B cell (primary cell): Measurements from ENCODE around the gene ATP8A2. TPM values are rescaled to one million over a fixed set of nuclear protein-coding genes. Genes with fewer than 3 reads are reported as not detected.

ENCODE experiments used
- ATAC-seq: fragments of 200-7000 bp; cut with Tn5 transposase; one replicate; pipeline ENCODE4 v1.10.0; 2021; ENCODE audit warnings: low read depth, mild to moderate bottlenecking, moderate number of reproducible peaks, moderate library complexity
- CTCF ChIA-PET: fragments of 350-600 bp; sonication (Branson Sonifier 250); formaldehyde crosslinking; loops from one replicate; lab custom pipeline; 2021; ENCODE audit warnings: antibody characterized with exemption, inconsistent platforms; lab: Charles Lee
- POLR2A ChIA-PET: fragments of 350-600 bp; sonication (Branson Sonifier 250); formaldehyde crosslinking; loops from one replicate; lab custom pipeline; 2021; ENCODE audit warnings: antibody characterized with exemption; lab: Charles Lee
- DNase-seq: peaks from one replicate; pipeline ENCODE4 v3.0.0; 2013
- H2AFZ ChIP-seq: 2 replicates; pipeline ENCODE4 v1.6.1; 2012; ENCODE audit warnings: mild to moderate bottlenecking, low read depth, low read length; ENCODE audit not compliant: insufficient read depth, poor library complexity, severe bottlenecking
- H3K27ac ChIP-seq, 2 donors: 1 replicate in 1 of 2; 2 replicates in 1 of 2; pipeline ENCODE4 v1.5.1; 2012 to 2013; ENCODE audit warnings: low read length in 2 of 2, mild to moderate bottlenecking in 2 of 2, moderate library complexity in 1 of 2
- H3K27me3 ChIP-seq, 4 experiments: fragments of 200-600 bp in 1 of 4; sonication (generic) in 1 of 4; replicated peaks in 1 of 4; 1 replicate in 2 of 4; 2 replicates in 2 of 4; pipeline versions ENCODE4 v1.6.1 to v1.7.0; 2013 to 2016; ENCODE audit warnings: low read length in 3 of 4, mild to moderate bottlenecking in 2 of 4, mixed read lengths in 1 of 4, moderate library complexity in 1 of 4; ENCODE audit not compliant: insufficient read depth in 4 of 4, control insufficient read depth in 3 of 4; ENCODE audit errors: control extremely low read depth in 1 of 4
- H3K36me3 ChIP-seq, 2 experiments: replicated peaks in 1 of 2; 1 replicate in 1 of 2; 2 replicates in 1 of 2; pipeline versions ENCODE4 v1.6.1 to v1.7.1; 2013; ENCODE audit warnings: low read length in 1 of 2; ENCODE audit not compliant: insufficient read depth in 2 of 2, control insufficient read depth in 1 of 2; ENCODE audit errors: control extremely low read depth in 1 of 2, extremely low read depth in 1 of 2
- H3K4me1 ChIP-seq, 2 donors: fragments of 200-600 bp in 1 of 2; sonication (generic) in 1 of 2; 1 replicate in 1 of 2; 2 replicates in 1 of 2; pipeline versions ENCODE4 v1.5.1 to v1.6.1; 2013 to 2017; ENCODE audit warnings: low read length in 2 of 2; ENCODE audit not compliant: control insufficient read depth in 2 of 2, insufficient read depth in 2 of 2
- H3K4me2 ChIP-seq: replicated peaks from 2 replicates; pipeline ENCODE3; 2012; ENCODE audit warnings: mild to moderate bottlenecking, low read depth, low read length; ENCODE audit not compliant: poor library complexity, severe bottlenecking
- H3K4me3 ChIP-seq, 5 experiments: fragments of 200-600 bp in 1 of 5; sonication (generic) in 1 of 5; 1 replicate in 3 of 5; 2 replicates in 2 of 5; pipeline versions ENCODE4 v1.5.1 to v1.7.0; 2011 to 2016; ENCODE audit warnings: low read length in 4 of 5, mild to moderate bottlenecking in 4 of 5, low read depth in 2 of 5, control low read depth in 1 of 5, moderate library complexity in 1 of 5; ENCODE audit not compliant: insufficient read depth in 1 of 5; ENCODE audit errors: control extremely low read depth in 1 of 5, extremely low read depth in 1 of 5
- H3K79me2 ChIP-seq: fragments of 200-600 bp; sonication (generic); one replicate; pipeline ENCODE4 v1.6.0; 2016; ENCODE audit warnings: low read length; ENCODE audit not compliant: control insufficient read depth, insufficient read depth
- H3K9ac ChIP-seq: fragments of 200-600 bp; sonication (generic); 2 replicates; pipeline ENCODE4 v1.6.1; 2017; ENCODE audit warnings: mild to moderate bottlenecking, low read length, moderate library complexity
- H3K9me3 ChIP-seq, 3 donors: one replicate each; pipeline versions ENCODE4 v1.6.1 to v1.7.1; 2013; ENCODE audit warnings: low read length in 2 of 3; ENCODE audit not compliant: control insufficient read depth in 2 of 3, insufficient read depth in 1 of 3; ENCODE audit errors: control extremely low read depth in 1 of 3
- H4K20me1 ChIP-seq: 2 replicates; pipeline ENCODE4 v1.6.0; 2012; ENCODE audit warnings: mild to moderate bottlenecking, low read length; ENCODE audit not compliant: insufficient read depth, control insufficient read depth, poor library complexity, severe bottlenecking
- H3K27ac Mint-ChIP-seq: one replicate; pipeline ENCODE4 v1.8.0; 2021; ENCODE audit warnings: mixed read lengths
- H3K27me3 Mint-ChIP-seq: one replicate; pipeline ENCODE4 v1.8.0; 2021; ENCODE audit warnings: mixed read lengths
- H3K4me1 Mint-ChIP-seq: one replicate; pipeline ENCODE4 v1.8.0; 2021; ENCODE audit warnings: mixed read lengths
- H3K4me3 Mint-ChIP-seq: one replicate; pipeline ENCODE4 v1.8.0; 2021; ENCODE audit warnings: mixed read lengths
- H3K9me3 Mint-ChIP-seq: one replicate; pipeline ENCODE4 v1.8.0; 2022; ENCODE audit warnings: mixed read lengths; ENCODE audit not compliant: insufficient read depth
- CTCF ChIP-seq: fragments of 200-600 bp; IDR thresholded peaks from one replicate; pipeline ENCODE4 v1.8.0; 2022; ENCODE audit warnings: antibody characterized with exemption, mild to moderate bottlenecking
- EZH2 ChIP-seq: IDR thresholded peaks from 2 replicates; pipeline ENCODE4 v1.6.1; 2012; ENCODE audit warnings: borderline replicate concordance, low read depth, mild to moderate bottlenecking, moderate library complexity, low read length; ENCODE audit not compliant: insufficient read depth, poor library complexity, severe bottlenecking
- WGBS: methylation state at CpG from one replicate; pipeline ENCODE4 v1.1.5; 2013; ENCODE audit warnings: missing lambda C conversion rate; ENCODE audit not compliant: insufficient coverage; 5-methylcytosine and 5-hydroxymethylcytosine counted together
- intact Hi-C: fragments of 100-400 bp; cut with micrococcal nuclease; formaldehyde crosslinking; loops from one replicate; pipeline ENCODE4 v1.10.0; 2022
- polyA plus RNA-seq: library from polyadenylated mRNA; depleted of rRNA; stranded (reverse); fragments of >200 nt; gene quantifications from 2 replicates; pipeline ENCODE4 v1.2.3, GENCODE V29; 2012
- total RNA-seq, 2 donors: library from RNA; stranded (reverse); fragments of 120-200 nt in 1 of 2; gene quantifications; 1 replicate in 1 of 2; 2 replicates in 1 of 2; pipeline versions ENCODE4 v1.2.3 to v1.2.4, GENCODE V29; 2013 to 2022

ATP8A2 gene
- total and polyA plus RNA-seq, 2 donors (not counting 1 experiment from before 2014, with no cell fraction given) = not detected

GRCh38 chr13:25979371-25979770 is 607.6 kb downstream of the ATP8A2 start:
- no peaks in the 10 kb centered on the region for H4K20me1 ChIP-seq
- intact Hi-C loops = no loop called here
- ChIA-PET CTCF (no interaction called here), POLR2A (no interaction called here)
- H3K27me3 Mint-ChIP-seq = peaks cover 23% of the 10 kb centered on the region
- DNase-seq = no peak
- H3K27ac Mint-ChIP-seq = no peak overlapping the region
- H3K27me3 ChIP-seq = no peaks in the 10 kb centered on the region
- no peak overlapping the region for H3K4me3 Mint-ChIP-seq
- no peaks in the 10 kb centered on the region for H3K79me2 ChIP-seq
- H3K4me2 ChIP-seq = no peak overlapping the region
- WGBS = 96% methylated on average over 5 of the region's 6 CpGs
- H3K4me1 ChIP-seq = no peaks in the 10 kb centered on the region
- H3K4me1 Mint-ChIP-seq = peaks cover 4% of the 10 kb centered on the region
- no peak for ATAC-seq
- no peak overlapping the region for H3K27ac ChIP-seq
- no peaks in the 10 kb centered on the region for H3K9me3 ChIP-seq
- no peak overlapping the region for H3K9ac ChIP-seq
- H3K4me3 ChIP-seq = no peak overlapping the region
- no peak overlapping the region for H2AFZ ChIP-seq
- TF ChIP-seq CTCF (no peak), EZH2 (no peak)
- no peaks in the 10 kb centered on the region for H3K36me3 ChIP-seq
- no peaks in the 10 kb centered on the region for H3K9me3 Mint-ChIP-seq

GRCh38 chr13:25980255-25980654 is 608.5 kb downstream of the ATP8A2 start:
- no peaks in the 10 kb centered on the region for H3K9me3 Mint-ChIP-seq
- no peak for DNase-seq
- no peak for TF ChIP-seq EZH2
- no peak for TF ChIP-seq CTCF

More at GRCh38 chr13:25980255-25980654, 608.5 kb downstream of the ATP8A2 start:
- no peak overlapping the region for H3K4me3 Mint-ChIP-seq
- H3K27ac Mint-ChIP-seq = no peak overlapping the region
- Histone ChIP-seq H3K27me3 (no peaks in the 10 kb centered on the region), H3K4me1 (no peaks in the 10 kb centered on the region), H2AFZ (no peak overlapping the region), H3K4me2 (no peak overlapping the region), H3K36me3 (no peaks in the 10 kb centered on the region), H3K9me3 (no peaks in the 10 kb centered on the region), H3K79me2 (no peaks in the 10 kb centered on the region), H3K4me3 (no peak overlapping the region), H3K27ac (no peak overlapping the region), H3K9ac (no peak overlapping the region), H4K20me1 (no peaks in the 10 kb centered on the region)
- ChIA-PET POLR2A (no interaction called here), CTCF (no interaction called here)
- intact Hi-C loops = no loop called here
- 28% methylated on average over 2 of the region's 2 CpGs for WGBS
- peaks cover 18% of the 10 kb centered on the region for H3K27me3 Mint-ChIP-seq
- H3K4me1 Mint-ChIP-seq = peaks cover 4% of the 10 kb centered on the region
- no peak for ATAC-seq
